KOPT-K1 (cell line): ENCODE results near the gene ADAM12.

Source experiments
- H3K27ac ChIP-seq: fragments of 200-600 bp; sonication (generic); 2 replicates; pipeline ENCODE4 v1.5.1; 2016; ENCODE audit warnings: antibody characterized with exemption, mild to moderate bottlenecking, low read depth, low read length; ENCODE audit not compliant: poor library complexity, severe bottlenecking
- H3K36me3 ChIP-seq: fragments of 200-600 bp; sonication (generic); 2 replicates; pipeline ENCODE4 v1.5.1; 2017; ENCODE audit warnings: antibody characterized with exemption, mild to moderate bottlenecking, low read length, moderate library complexity; ENCODE audit not compliant: insufficient read depth
- H3K9me3 ChIP-seq: fragments of 200-600 bp; sonication (generic); 2 replicates; pipeline ENCODE4 v1.5.1; 2017; ENCODE audit warnings: antibody characterized with exemption, low read length, mild to moderate bottlenecking; ENCODE audit not compliant: insufficient read depth, poor library complexity, severe bottlenecking

ADAM12 gene

GRCh38 chr10:126015413-126015812 is 372.9 kb downstream of the ADAM12 start:
- Histone ChIP-seq H3K27ac (no peak overlapping the region), H3K9me3 (no peaks in the 10 kb centered on the region), H3K36me3 (no peaks in the 10 kb centered on the region)

GRCh38 chr10:126014309-126014708 is 374.0 kb downstream of the ADAM12 start:
- H3K9me3 ChIP-seq = no peaks in the 10 kb centered on the region
- H3K36me3 ChIP-seq = no peaks in the 10 kb centered on the region
- H3K27ac ChIP-seq = no peak overlapping the region

GRCh38 chr10:126013489-126014281 is 374.6 kb downstream of the ADAM12 start:
- Histone ChIP-seq H3K27ac (no peak overlapping the region), H3K9me3 (no peaks in the 10 kb centered on the region), H3K36me3 (no peaks in the 10 kb centered on the region)

GRCh38 chr10:126012485-126012884 is 375.8 kb downstream of the ADAM12 start:
- Histone ChIP-seq H3K27ac (no peak overlapping the region), H3K36me3 (no peaks in the 10 kb centered on the region), H3K9me3 (no peaks in the 10 kb centered on the region)

- Histone ChIP-seq H3K36me3 (no peaks in the 10 kb centered on the region), H3K27ac (no peak overlapping the region), H3K9me3 (no peaks in the 10 kb centered on the region)
Measured at GRCh38 chr10:126011995-126012394, 376.3 kb downstream of the ADAM12 start.

- Histone ChIP-seq H3K9me3 (no peaks in the 10 kb centered on the region), H3K27ac (no peak overlapping the region), H3K36me3 (no peaks in the 10 kb centered on the region)
Measured at GRCh38 chr10:126009650-126010049, 378.6 kb downstream of the ADAM12 start.

- no peaks in the 10 kb centered on the region for H3K36me3 ChIP-seq
- no peak overlapping the region for H3K27ac ChIP-seq
- no peaks in the 10 kb centered on the region for H3K9me3 ChIP-seq
Measured at GRCh38 chr10:126006906-126007305, 381.4 kb downstream of the ADAM12 start.

GRCh38 chr10:126006264-126006663 is 382.0 kb downstream of the ADAM12 start:
- Histone ChIP-seq H3K36me3 (no peaks in the 10 kb centered on the region), H3K9me3 (no peaks in the 10 kb centered on the region), H3K27ac (no peak overlapping the region)

- Histone ChIP-seq H3K36me3 (no peaks in the 10 kb centered on the region), H3K27ac (no peak overlapping the region), H3K9me3 (no peaks in the 10 kb centered on the region)
Measured at GRCh38 chr10:126004752-126005151, 383.5 kb downstream of the ADAM12 start.

- H3K36me3 ChIP-seq = no peaks in the 10 kb centered on the region
- H3K27ac ChIP-seq = no peak overlapping the region
- H3K9me3 ChIP-seq = no peaks in the 10 kb centered on the region
Measured at GRCh38 chr10:126001576-126001975, 386.7 kb downstream of the ADAM12 start.

- Histone ChIP-seq H3K36me3 (no peaks in the 10 kb centered on the region), H3K27ac (no peak overlapping the region), H3K9me3 (no peaks in the 10 kb centered on the region)
Measured at GRCh38 chr10:125999694-126000093, 388.6 kb downstream of the ADAM12 start.

GRCh38 chr10:125997586-125997985 is 390.7 kb downstream of the ADAM12 start:
- H3K9me3 ChIP-seq = no peaks in the 10 kb centered on the region
- H3K36me3 ChIP-seq = no peaks in the 10 kb centered on the region
- no peak overlapping the region for H3K27ac ChIP-seq

GRCh38 chr10:125995726-125996304 is 392.5 kb downstream of the ADAM12 start:
- no peak overlapping the region for H3K27ac ChIP-seq
- H3K36me3 ChIP-seq = no peaks in the 10 kb centered on the region
- no peaks in the 10 kb centered on the region for H3K9me3 ChIP-seq

- H3K9me3 ChIP-seq = no peaks in the 10 kb centered on the region
- no peak overlapping the region for H3K27ac ChIP-seq
- no peaks in the 10 kb centered on the region for H3K36me3 ChIP-seq
Measured at GRCh38 chr10:125994601-125995000, 393.7 kb downstream of the ADAM12 start.

GRCh38 chr10:125992254-125992653 is 396.0 kb downstream of the ADAM12 start:
- Histone ChIP-seq H3K36me3 (no peaks in the 10 kb centered on the region), H3K9me3 (no peaks in the 10 kb centered on the region)

GRCh38 chr10:125991392-125991791 is 396.9 kb downstream of the ADAM12 start:
- Histone ChIP-seq H3K9me3 (no peaks in the 10 kb centered on the region), H3K27ac (no peak overlapping the region), H3K36me3 (no peaks in the 10 kb centered on the region)

More at GRCh38 chr10:125992254-125992653, 396.0 kb downstream of the ADAM12 start:
- H3K27ac ChIP-seq = no peak overlapping the region
